Aorta (tissue), 5 donors: ENCODE results near the gene MYO15B. TPM values are rescaled to one million over a fixed set of nuclear protein-coding genes. Genes with fewer than 3 reads are reported as not detected.

Experiments used
- ATAC-seq: fragments of 200-7000 bp; cut with Tn5 transposase; one replicate; pipeline ENCODE4 v1.9.1; 2022; ENCODE audit warnings: moderate library complexity; ENCODE audit not compliant: low FRiP score
- DNase-seq, 2 donors: peaks; one replicate each; pipeline ENCODE4 v3.0.0-alpha.2; 2020
- H3K27ac ChIP-seq, 2 donors: one replicate each; pipeline ENCODE4 v1.5.1; 2013; ENCODE audit warnings: low read length in 2 of 2, mild to moderate bottlenecking in 2 of 2, moderate library complexity in 2 of 2, control low read depth in 1 of 2, inconsistent platforms in 1 of 2, low read depth in 1 of 2
- H3K27me3 ChIP-seq, 2 donors: one replicate each; pipeline ENCODE4 v1.6.1; 2013; ENCODE audit warnings: control low read depth in 1 of 2, low read length in 1 of 2, mild to moderate bottlenecking in 1 of 2, moderate library complexity in 1 of 2; ENCODE audit not compliant: insufficient read depth in 2 of 2, control insufficient read depth in 1 of 2
- H3K36me3 ChIP-seq, 2 donors: one replicate each; pipeline ENCODE4 v1.6.1; 2013; ENCODE audit warnings: control low read depth in 1 of 2, low read length in 1 of 2, mild to moderate bottlenecking in 1 of 2; ENCODE audit not compliant: insufficient read depth in 2 of 2, control insufficient read depth in 1 of 2
- H3K4me1 ChIP-seq, 2 donors: one replicate each; pipeline ENCODE4 v1.6.1; 2013; ENCODE audit warnings: low read length in 2 of 2, control low read depth in 1 of 2, mild to moderate bottlenecking in 1 of 2, moderate library complexity in 1 of 2; ENCODE audit not compliant: insufficient read depth in 2 of 2, control insufficient read depth in 1 of 2
- H3K4me3 ChIP-seq, 2 donors: one replicate each; pipeline ENCODE4 v1.5.1; 2013; ENCODE audit warnings: low read length in 2 of 2, control low read depth in 1 of 2, mild to moderate bottlenecking in 1 of 2
- H3K9me3 ChIP-seq: one replicate; pipeline ENCODE4 v1.6.1; 2013; ENCODE audit warnings: mild to moderate bottlenecking, low read length; ENCODE audit not compliant: control insufficient read depth
- WGBS, 2 donors: extraction: QIAGEN DNeasy Blood & Tissue Kit; methylation state at CpG; one replicate each; pipeline ENCODE4 v1.1.7; 2013; 5-methylcytosine and 5-hydroxymethylcytosine counted together
- intact Hi-C, 2 donors: fragments of 100-400 bp; cut with DNase I; formaldehyde crosslinking; loops; one replicate each; pipeline versions ENCODE4 v1.14.2 to v1.15.0; 2022
- polyA plus RNA-seq, 2 donors: library from polyadenylated mRNA; stranded (reverse); fragments of 200-250 nt; gene quantifications; one replicate each; pipeline ENCODE4 v1.2.3, GENCODE V29; 2013
- total RNA-seq, 2 donors: library from RNA; stranded (reverse); fragmentation: NEBNext Ultra II Directional; extraction: Animal tissue kit (Norgen Biotek cat#: 25700); gene quantifications; one replicate each; pipeline ENCODE4 v1.2.1, GENCODE V29; 2021
- donor health status: healthy with polysubstance abuse.
- donor health status: Bipolar disorder and iron deficiency.
- donor health status: DM: no; HTN: no; CAD: no.
- donor health status: DM: no; HTN: no; CAD: no.
- donor health status: DM: yes; HTN: yes; CAD: no.

Gene MYO15B
- total and polyA plus RNA-seq, 4 donors, result 113 to 279 (median 138) TPM

GRCh38 chr17:75632428-75632827 lies 44.8 kb downstream of the MYO15B start:
- 78 to 79% methylated on average over 12 of the region's 12 CpGs for WGBS, 2 donors
- DNase-seq, result no peak
- no peaks in the 10 kb centered on the region for H3K36me3 ChIP-seq
- no peaks in the 10 kb centered on the region for H3K27me3 ChIP-seq
- no peaks in the 10 kb centered on the region for H3K4me1 ChIP-seq
- intact Hi-C loops, result loop anchor here (2.0 kb wide), 1 partner anchor 116 kb away; no protein-coding TSS in a partner anchor
- ATAC-seq, result no peak
- no peaks in the 10 kb centered on the region for H3K9me3 ChIP-seq
- H3K27ac ChIP-seq, result no peak overlapping the region
- H3K4me3 ChIP-seq, result no peak overlapping the region

GRCh38 chr17:75632863-75633485 lies 45.4 kb downstream of the MYO15B start, which contains the start of gene SMIM5:
SMIM5 (plus strand) TSS chr17:75633434; CDS start chr17:75640202, 6,768 bp downstream.
- DNase-seq (peak; percentile 93 to 97), ATAC-seq (peak; percentile 88)
- Histone ChIP-seq H3K4me3 (no peak within 1 kb of the TSS), H3K4me1 (no peaks in the 10 kb centered on the region), H3K36me3 (no peaks in the 10 kb centered on the region), H3K27me3 (no peaks in the 10 kb centered on the region), H3K9me3 (no peaks in the 10 kb centered on the region), H3K27ac (peak within 1 kb of the TSS in 1 of 2 donors; percentile 7)
- WGBS, 2 donors, result 14 to 15% methylated on average over 19 of the region's 19 CpGs
- intact Hi-C loops, result loop anchor here (2.0 kb wide), 1 partner anchor 116 kb away; no protein-coding TSS in a partner anchor

DNA sequence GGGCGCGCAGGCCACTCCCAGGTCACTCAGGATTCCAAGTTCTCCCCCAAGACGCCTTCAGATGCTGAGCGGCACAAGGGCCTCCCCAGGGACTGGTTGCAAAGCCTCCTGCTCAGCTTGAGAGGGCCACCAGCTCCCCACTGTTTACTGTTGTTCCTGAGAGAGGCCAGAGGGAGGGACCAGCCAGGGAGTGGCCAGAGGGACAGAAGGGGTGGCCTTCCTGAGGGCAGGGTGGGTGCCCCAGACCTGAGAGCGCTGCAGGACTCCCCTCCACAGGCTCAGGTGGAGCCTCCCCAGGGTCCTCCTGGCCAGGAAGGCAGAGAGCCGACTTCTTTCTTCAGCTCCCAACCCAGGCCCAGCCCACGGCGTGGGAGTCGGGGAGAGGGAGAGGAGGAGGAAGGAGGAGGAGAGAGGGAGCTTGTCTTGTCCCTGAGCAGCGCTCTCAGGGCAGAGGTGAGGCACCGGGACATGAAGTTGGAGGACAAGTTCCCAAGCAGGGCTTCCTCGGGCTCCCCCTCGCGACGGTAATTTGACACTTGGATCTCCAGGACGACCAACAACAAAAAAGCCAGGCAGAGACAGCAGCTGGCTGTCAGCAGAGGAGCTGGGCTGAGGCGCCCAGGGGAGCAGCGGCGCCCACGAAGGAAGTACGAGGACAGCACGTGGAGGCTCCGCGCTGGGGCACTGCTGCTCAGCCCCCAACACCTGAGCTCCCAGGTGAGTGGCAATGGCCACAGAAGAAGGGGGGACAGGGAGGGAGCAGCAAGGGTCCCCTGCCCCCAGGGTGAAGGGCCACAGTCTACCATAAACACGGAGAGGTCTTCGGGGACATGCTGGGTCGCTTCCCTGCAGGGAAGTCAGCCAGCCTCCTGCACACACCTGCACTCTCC lies 46.1 kb downstream of the MYO15B start:
- Histone ChIP-seq H3K4me3 (no peak overlapping the region), H3K36me3 (no peaks in the 10 kb centered on the region), H3K27me3 (no peaks in the 10 kb centered on the region), H3K4me1 (no peaks in the 10 kb centered on the region), H3K9me3 (no peaks in the 10 kb centered on the region), H3K27ac (peak overlapping the region in 1 of 2 donors; percentile 7)
- ATAC-seq (peak; percentile 83), DNase-seq (peak; percentile 91 to 95)
- intact Hi-C loops, result loop anchor here (2.0 kb wide), 1 partner anchor 115 kb away; no protein-coding TSS in a partner anchor
- WGBS, 2 donors, result 9 to 11% methylated on average over 24 to 27 of the region's 27 CpGs

GRCh38 chr17:75634376-75634740 lies 46.8 kb downstream of the MYO15B start:
- H3K4me1 ChIP-seq, result no peaks in the 10 kb centered on the region
- H3K27ac ChIP-seq, result no peak overlapping the region
- H3K9me3 ChIP-seq, result no peaks in the 10 kb centered on the region
- no peaks in the 10 kb centered on the region for H3K27me3 ChIP-seq
- intact Hi-C loops, result no loop called here
- 89 to 90% methylated on average over 9 of the region's 9 CpGs for WGBS, 2 donors
- ATAC-seq (no peak), DNase-seq (no peak)
- H3K4me3 ChIP-seq, result no peak overlapping the region
- H3K36me3 ChIP-seq, result no peaks in the 10 kb centered on the region

- no peaks in the 10 kb centered on the region for H3K36me3 ChIP-seq
- DNase-seq (no peak), ATAC-seq (no peak)
- H3K27me3 ChIP-seq, result no peaks in the 10 kb centered on the region
- WGBS, 2 donors, result 86 to 87% methylated on average over 20 of the region's 20 CpGs
- intact Hi-C loops, result no loop called here
- H3K4me1 ChIP-seq, result no peaks in the 10 kb centered on the region
- no peak overlapping the region for H3K4me3 ChIP-seq
- H3K9me3 ChIP-seq, result no peaks in the 10 kb centered on the region
- H3K27ac ChIP-seq, result no peak overlapping the region
Measured at GRCh38 chr17:75634754-75635609, 47.4 kb downstream of the MYO15B start.

DNA sequence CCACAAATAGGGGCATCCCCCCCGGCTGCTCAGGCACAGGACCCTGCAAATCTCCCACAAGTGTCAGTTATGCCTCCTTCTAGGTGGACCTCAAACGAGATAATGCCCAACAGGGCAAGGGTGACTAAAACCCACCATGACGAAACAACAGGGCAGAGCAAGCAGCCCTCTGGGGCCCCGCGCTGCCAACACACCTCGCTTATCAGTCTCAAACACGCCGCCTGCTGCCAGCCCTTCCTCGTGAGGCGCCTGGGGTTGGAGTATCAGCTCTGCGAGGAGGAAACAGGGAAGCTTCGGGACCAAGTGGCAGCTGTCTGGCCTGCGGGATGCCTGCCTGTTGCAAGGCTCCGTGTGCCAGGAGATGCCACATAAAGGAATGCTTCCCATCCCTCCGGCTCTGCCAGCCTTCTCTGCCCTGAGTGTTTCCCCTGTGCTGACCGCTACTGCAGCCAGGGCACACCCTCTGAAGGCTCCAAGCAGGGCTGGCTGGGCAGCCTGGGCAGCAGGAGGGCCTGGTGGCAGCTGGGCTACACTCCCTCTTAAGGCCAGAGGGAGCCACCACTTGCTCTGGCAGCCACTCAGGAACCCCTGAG lies 48.1 kb downstream of the MYO15B start:
- no peaks in the 10 kb centered on the region for H3K4me1 ChIP-seq
- intact Hi-C loops, result no loop called here
- ATAC-seq, result no peak
- no peak overlapping the region for H3K4me3 ChIP-seq
- no peaks in the 10 kb centered on the region for H3K36me3 ChIP-seq
- H3K27ac ChIP-seq, result no peak overlapping the region
- H3K9me3 ChIP-seq, result no peaks in the 10 kb centered on the region
- WGBS, 2 donors, result 87 to 90% methylated on average over 16 of the region's 16 CpGs
- no peaks in the 10 kb centered on the region for H3K27me3 ChIP-seq
- no peak for DNase-seq

GRCh38 chr17:75636381-75637142 lies 49.0 kb downstream of the MYO15B start:
- Histone ChIP-seq H3K9me3 (no peaks in the 10 kb centered on the region), H3K36me3 (no peaks in the 10 kb centered on the region), H3K4me3 (no peak overlapping the region), H3K4me1 (no peaks in the 10 kb centered on the region), H3K27ac (no peak overlapping the region), H3K27me3 (no peaks in the 10 kb centered on the region)
- 91 to 93% methylated on average over 19 of the region's 19 CpGs for WGBS, 2 donors
- DNase-seq, result no peak
- no peak for ATAC-seq
- intact Hi-C loops, result no loop called here
